ENCODE results near the gene SH3PXD2A.
"Not testable (repeated sequence)": the region's sequence is repeated elsewhere in the genome, so short reads cannot be mapped to it uniquely, and the experiment has no call there.

The SH3PXD2A gene

GRCh38 chr10:103739039-103739764 lies 116.2 kb downstream of the SH3PXD2A start:
- no peak for DNase-seq

DNA sequence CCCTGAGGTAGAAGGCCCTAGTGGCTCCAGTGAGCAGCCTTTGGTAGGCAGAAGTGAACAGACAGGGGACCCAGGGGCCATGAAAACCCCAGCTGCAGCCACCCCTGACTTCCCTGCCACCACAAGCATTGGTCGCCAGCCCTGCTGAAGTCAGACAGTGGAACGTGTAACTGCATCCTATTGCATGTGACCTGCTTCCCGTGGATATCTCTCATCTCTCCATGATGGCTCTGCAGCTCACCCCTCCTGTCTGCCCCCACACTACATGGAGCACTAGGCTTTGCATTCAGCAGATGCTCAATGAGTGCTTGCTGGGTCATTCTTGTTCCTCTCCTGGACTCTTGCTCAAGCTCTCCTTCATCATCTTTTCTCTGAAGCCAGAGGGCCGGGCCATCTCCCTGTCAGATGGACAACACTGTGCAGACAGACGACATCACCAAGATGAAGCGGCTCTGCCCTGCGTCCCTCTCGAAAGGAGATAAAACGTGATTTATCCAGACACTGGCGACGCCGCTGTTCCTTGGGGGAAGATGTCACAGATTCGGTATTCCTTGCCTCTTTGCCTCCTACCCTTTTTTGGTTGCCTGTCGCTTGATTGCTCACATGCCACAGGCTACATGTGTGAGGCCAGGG lies 117.5 kb downstream of the SH3PXD2A start:
- no peak for DNase-seq

DNA sequence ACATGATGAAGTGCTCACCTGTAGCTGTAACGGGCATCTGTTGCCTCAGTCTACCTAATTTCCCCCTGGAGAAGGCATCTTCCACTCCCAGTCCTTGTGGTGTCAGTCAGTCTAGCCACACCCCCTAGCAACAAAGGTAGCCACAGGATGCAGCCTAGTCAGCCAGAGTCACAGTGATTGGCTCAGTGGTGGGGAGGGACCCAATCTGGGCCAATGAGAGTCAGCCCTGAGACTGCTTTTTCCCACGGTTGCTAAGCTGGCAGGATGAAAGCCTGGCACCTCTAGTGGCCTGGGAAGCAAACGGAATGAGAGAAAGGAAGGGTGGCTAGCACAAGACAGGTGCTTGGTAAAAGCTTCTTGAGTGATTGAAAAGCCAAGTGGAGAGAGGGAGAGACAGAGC lies 118.6 kb downstream of the SH3PXD2A start:
- no peak for DNase-seq

DNA sequence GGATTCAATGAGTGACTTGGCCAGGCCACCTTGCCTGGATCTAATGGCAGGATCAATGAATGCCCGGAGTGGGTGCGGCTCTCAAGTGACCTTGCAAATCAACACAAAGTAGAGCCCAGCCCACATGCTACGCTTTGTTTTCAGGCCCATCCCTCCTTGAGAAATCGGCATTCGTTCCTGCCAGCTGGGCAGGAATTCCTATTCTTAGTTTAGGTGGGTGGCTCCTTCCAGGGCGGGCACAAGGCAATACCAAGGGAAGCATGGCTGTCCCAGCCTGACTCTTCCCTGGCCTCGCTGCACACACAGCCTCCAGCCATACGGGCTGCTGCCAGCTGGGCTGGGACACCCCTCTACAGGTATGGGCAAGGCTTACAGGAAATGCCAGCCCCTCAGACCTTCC lies 119.3 kb downstream of the SH3PXD2A start:
- no peak for DNase-seq

DNA sequence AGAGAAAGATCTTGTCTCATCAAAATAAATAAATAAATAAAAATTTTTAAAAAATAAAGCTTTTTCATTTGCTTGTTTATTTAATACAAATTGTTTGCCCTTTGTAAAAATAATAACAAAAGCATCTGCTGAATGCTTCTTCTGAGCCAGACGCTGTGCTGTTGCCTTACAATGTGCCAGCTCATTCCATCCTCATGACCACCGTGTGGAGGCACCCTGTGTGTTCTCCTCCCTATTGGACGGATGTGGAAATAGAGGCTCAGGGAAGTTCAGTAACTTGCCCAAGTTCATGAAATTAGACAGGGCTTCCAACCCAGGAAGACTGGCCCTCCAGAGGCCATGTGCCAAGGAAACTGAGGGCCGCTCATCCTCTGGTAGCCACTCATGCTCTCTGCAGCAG lies 120.6 kb downstream of the SH3PXD2A start:
- no peak for DNase-seq

DNA sequence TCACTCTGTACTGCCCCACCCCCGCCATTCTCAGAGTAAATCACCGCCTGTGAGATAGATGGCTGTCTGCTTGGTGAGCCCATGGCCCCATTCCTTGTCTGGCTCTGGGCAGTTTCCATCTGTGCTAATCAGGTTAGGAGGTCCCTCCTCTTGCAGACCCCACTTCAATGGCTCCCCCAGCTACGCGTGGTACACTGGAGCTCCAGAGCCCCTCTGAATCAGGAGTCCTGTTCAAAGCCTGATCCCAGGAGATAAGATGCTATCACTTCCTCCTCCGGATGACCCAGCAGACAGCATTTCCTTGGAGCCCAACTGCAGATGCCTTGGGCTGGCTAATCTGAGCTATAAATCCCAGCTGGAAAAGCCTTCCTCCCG lies 122.3 kb downstream of the SH3PXD2A start:
- DNase-seq = no peak

- no peak for DNase-seq
These were observed 122.9 kb downstream of the SH3PXD2A start for GRCh38 chr10:103732339-103733044.

GRCh38 chr10:103731609-103732270 lies 123.6 kb downstream of the SH3PXD2A start:
- DNase-seq = no peak

GRCh38 chr10:103731026-103731425 lies 124.3 kb downstream of the SH3PXD2A start:
- DNase-seq = not testable (repeated sequence)

- DNase-seq = no peak
These were observed 125.5 kb downstream of the SH3PXD2A start for GRCh38 chr10:103729851-103730250.

GRCh38 chr10:103727991-103728689 lies 127.2 kb downstream of the SH3PXD2A start:
- DNase-seq = no peak

DNA sequence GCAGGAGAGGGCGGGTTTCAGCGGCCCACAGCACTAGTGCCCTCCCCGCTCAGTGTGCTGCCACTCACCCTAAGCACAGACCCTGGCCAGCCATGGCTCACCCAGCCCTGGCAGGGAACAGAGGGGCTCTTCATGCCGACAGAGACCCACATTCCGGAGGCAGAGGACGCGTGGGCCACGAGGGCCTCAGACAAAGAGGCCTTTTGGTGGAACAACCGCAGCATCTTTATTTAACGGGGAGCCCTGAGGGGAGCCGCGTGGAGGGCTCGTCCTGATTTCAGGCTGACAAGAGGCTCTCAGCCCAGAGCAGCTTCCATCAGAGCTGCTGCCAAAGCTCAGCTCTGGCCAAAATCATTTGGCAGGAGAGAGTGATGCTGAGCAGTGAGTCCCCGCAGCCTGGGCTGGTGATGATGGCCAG lies 127.8 kb downstream of the SH3PXD2A start:
- DNase-seq = no peak

GRCh38 chr10:103726637-103727036 lies 128.7 kb downstream of the SH3PXD2A start:
- no peak for DNase-seq

- DNase-seq = no peak
These were observed 130.1 kb downstream of the SH3PXD2A start for GRCh38 chr10:103725242-103725641.

- no peak for DNase-seq
These were observed 130.6 kb downstream of the SH3PXD2A start for GRCh38 chr10:103724771-103725170.

DNA sequence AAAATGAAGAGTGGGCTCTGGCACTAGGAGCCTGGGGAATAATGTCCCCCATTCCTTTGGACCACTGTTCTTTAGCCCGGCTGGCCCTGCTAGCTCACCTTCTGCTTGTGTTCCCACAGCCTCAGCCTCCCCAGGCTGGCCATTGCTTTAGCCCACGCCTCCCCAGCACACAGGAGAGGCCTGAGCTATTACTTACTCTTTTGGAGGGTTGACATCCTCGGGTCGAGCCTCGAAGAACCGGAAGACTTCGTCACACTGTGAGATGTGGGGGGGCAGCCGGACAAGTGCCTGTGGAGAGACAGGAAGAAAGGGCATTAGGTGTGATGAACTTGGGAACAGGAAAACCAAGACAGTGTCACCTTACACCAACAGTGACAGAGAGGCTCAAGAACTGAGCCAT lies 131.3 kb downstream of the SH3PXD2A start:
- DNase-seq = no peak

- no peak for DNase-seq
These were observed 131.8 kb downstream of the SH3PXD2A start for GRCh38 chr10:103723557-103723956.

DNA sequence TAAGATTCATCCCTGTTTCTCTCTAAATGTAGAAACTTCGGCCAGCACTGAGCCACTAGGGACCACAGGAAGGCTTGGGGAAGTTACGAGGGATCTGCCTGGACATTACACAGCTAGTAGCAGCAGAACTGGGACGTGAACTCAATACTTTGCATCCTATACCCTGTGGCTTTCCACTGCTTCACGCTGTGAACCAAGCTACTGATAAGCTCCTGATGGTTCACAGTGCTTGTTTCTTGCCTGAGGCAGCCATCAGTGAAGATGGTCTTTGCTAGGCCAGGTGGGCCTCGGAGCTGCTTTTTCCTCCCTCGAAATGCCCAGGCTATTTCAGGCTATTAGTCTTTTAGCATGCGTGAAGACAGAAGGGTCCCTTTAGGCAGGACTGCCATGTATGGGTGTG lies 132.7 kb downstream of the SH3PXD2A start:
- DNase-seq = no peak

DNA sequence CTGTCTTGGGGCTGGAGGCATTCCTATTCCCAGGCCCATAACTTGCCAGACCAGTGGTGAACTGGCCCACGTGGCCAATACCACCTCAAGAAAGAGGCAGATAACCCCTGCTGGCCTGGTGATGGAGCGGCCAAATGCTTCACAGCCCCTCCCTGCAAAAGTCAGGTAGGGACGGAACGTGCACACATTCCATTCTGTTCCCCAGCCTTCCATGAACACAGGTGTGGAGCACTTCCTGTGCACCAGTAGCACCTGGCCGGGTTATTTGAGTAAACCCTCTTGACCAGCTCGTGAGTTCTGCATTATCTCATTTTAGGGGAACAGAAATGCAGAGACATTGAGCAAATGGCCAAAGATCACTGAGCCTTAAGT lies 134.4 kb downstream of the SH3PXD2A start:
- no peak for DNase-seq

- no peak for DNase-seq
These were observed 134.9 kb downstream of the SH3PXD2A start for GRCh38 chr10:103720328-103720963.

GRCh38 chr10:103719036-103719435 lies 136.3 kb downstream of the SH3PXD2A start:
- no peak for DNase-seq

DNA sequence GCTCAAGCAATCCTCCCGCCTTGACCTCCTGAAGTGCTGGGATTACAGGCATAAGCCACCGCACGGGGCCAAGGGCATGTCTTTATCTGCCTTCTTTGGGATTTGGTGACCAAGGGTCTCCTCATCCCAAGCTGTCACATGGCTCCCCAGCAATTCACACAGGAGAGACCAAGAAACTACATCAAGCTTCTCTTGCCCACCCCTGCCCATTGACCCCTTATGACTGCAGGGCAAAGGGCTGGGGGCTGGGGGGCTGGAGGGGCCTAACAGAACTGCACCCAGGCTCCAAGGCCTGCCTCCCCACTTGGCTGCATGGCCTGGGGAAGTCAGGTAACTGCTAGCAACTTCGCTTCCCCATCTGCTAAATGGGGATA lies 137.1 kb downstream of the SH3PXD2A start:
- no peak for DNase-seq

All from NCI-H1048 (cell line).